GM19351 (cell line): ENCODE results near the gene SLC2A9.
"Not testable (repeated sequence)": the region's sequence is repeated elsewhere in the genome, so short reads cannot be mapped to it uniquely, and the experiment has no call there.

Experiments used
- ATAC-seq: cut with Tn5 transposase; IDR thresholded peaks from one replicate; pipeline ENCODE4 v1.9.1; 2021; ENCODE audit warnings: mild to moderate bottlenecking, moderate library complexity; ENCODE audit not compliant: unreplicated experiment

SLC2A9 gene

GRCh38 chr4:9999956-10000561, 21.2 kb downstream of the SLC2A9 start:
- peak; percentile 54 for ATAC-seq

GRCh38 chr4:9997886-9998285, 23.4 kb downstream of the SLC2A9 start:
- ATAC-seq: no peak

- ATAC-seq: no peak
These were observed 24.8 kb downstream of the SLC2A9 start for GRCh38 chr4:9996319-9997110.

- ATAC-seq: peak; percentile 72
These were observed 26.9 kb downstream of the SLC2A9 start for GRCh38 chr4:9994246-9994847.

GRCh38 chr4:9989918-9990635, 31.2 kb downstream of the SLC2A9 start:
- ATAC-seq: no peak

- ATAC-seq: no peak
These were observed 32.4 kb downstream of the SLC2A9 start for GRCh38 chr4:9988933-9989332.

- ATAC-seq: no peak
These were observed 32.9 kb downstream of the SLC2A9 start for GRCh38 chr4:9988363-9988749.

- peak; percentile 58 for ATAC-seq
These were observed 33.4 kb downstream of the SLC2A9 start for GRCh38 chr4:9987749-9988362.

GRCh38 chr4:9984621-9985020, 36.7 kb downstream of the SLC2A9 start:
- ATAC-seq: no peak

- no peak for ATAC-seq
These were observed 38.1 kb downstream of the SLC2A9 start for GRCh38 chr4:9983211-9983610.

GRCh38 chr4:9981899-9982298, 39.4 kb downstream of the SLC2A9 start:
- not testable (repeated sequence) for ATAC-seq

GRCh38 chr4:9980898-9981297, 40.4 kb downstream of the SLC2A9 start:
- ATAC-seq: no peak

GRCh38 chr4:9979101-9979701, 42.1 kb downstream of the SLC2A9 start:
- ATAC-seq: no peak

GRCh38 chr4:9977518-9978031, 43.7 kb downstream of the SLC2A9 start:
- ATAC-seq: no peak

GRCh38 chr4:9976781-9977180, 44.5 kb downstream of the SLC2A9 start:
- no peak for ATAC-seq

- ATAC-seq: no peak
These were observed 45.0 kb downstream of the SLC2A9 start for GRCh38 chr4:9976293-9976692.

GRCh38 chr4:9971711-9972110, 49.6 kb downstream of the SLC2A9 start:
- ATAC-seq: no peak

- peak; percentile 80 for ATAC-seq
These were observed 50.8 kb downstream of the SLC2A9 start for GRCh38 chr4:9970399-9971011.

GRCh38 chr4:9969526-9970398, 51.5 kb downstream of the SLC2A9 start:
- ATAC-seq: peak; percentile 10
